CD4-positive, alpha-beta T cell treated with Interleukin-4 for 4 hours (primary cell): ENCODE results near the gene SIRT6.
A peak's percentile ranks its signal among the peaks of the same experiment; 100 is the strongest.
"Not testable (repeated sequence)": the region's sequence is repeated elsewhere in the genome, so short reads cannot be mapped to it uniquely, and the experiment has no call there.

Source experiments
- DNase-seq: peaks from one replicate; pipeline ENCODE4 v3.0.0-alpha.2; 2020

SIRT6 gene

GRCh38 chr19:4182084-4182810, at the start of gene SIRT6, which contains the start of gene ANKRD24:
SIRT6 (minus strand) TSS chr19:4182563; CDS start chr19:4182539, 24 bp downstream.
ANKRD24 (plus strand) TSS chr19:4182689; CDS start chr19:4186426, 3,737 bp downstream.
- DNase-seq, result peak; percentile 96

GRCh38 chr19:4232139-4232538, 49.8 kb upstream of the SIRT6 start:
- not testable (repeated sequence) for DNase-seq

GRCh38 chr19:4231521-4231920, 49.2 kb upstream of the SIRT6 start:
- not testable (repeated sequence) for DNase-seq

GRCh38 chr19:4230237-4230636, 47.9 kb upstream of the SIRT6 start:
- DNase-seq, result not testable (repeated sequence)

- peak; percentile 2 for DNase-seq
These were observed 47.0 kb upstream of the SIRT6 start, which contains the start of gene EBI3 for GRCh38 chr19:4229179-4229931. EBI3 (plus strand) TSS chr19:4229523; CDS start chr19:4229551, 28 bp downstream.

GRCh38 chr19:4228765-4229178, 46.4 kb upstream of the SIRT6 start:
- DNase-seq, result no peak

GRCh38 chr19:4227771-4228170, 45.4 kb upstream of the SIRT6 start:
- DNase-seq, result no peak

- no peak for DNase-seq
These were observed 43.5 kb upstream of the SIRT6 start for GRCh38 chr19:4225885-4226284.

GRCh38 chr19:4224470-4224869, 42.1 kb upstream of the SIRT6 start:
- DNase-seq, result no peak

- no peak for DNase-seq
These were observed 37.8 kb upstream of the SIRT6 start for GRCh38 chr19:4220188-4220587.

GRCh38 chr19:4218523-4218922, 36.2 kb upstream of the SIRT6 start:
- not testable (repeated sequence) for DNase-seq

GRCh38 chr19:4217429-4218264, 35.3 kb upstream of the SIRT6 start:
- DNase-seq, result no peak

GRCh38 chr19:4216846-4217245, 34.5 kb upstream of the SIRT6 start:
- no peak for DNase-seq

GRCh38 chr19:4215807-4216206, 33.4 kb upstream of the SIRT6 start:
- DNase-seq, result no peak

- DNase-seq, result no peak
These were observed 30.8 kb upstream of the SIRT6 start for GRCh38 chr19:4213116-4213515.

GRCh38 chr19:4210166-4210731, 27.9 kb upstream of the SIRT6 start:
- DNase-seq, result no peak

GRCh38 chr19:4208385-4209094, 26.2 kb upstream of the SIRT6 start:
- no peak for DNase-seq

GRCh38 chr19:4206818-4207484, 24.6 kb upstream of the SIRT6 start:
- DNase-seq, result no peak

GRCh38 chr19:4201798-4202197, 19.4 kb upstream of the SIRT6 start:
- DNase-seq, result no peak

GRCh38 chr19:4200940-4201542, 18.7 kb upstream of the SIRT6 start:
- no peak for DNase-seq

GRCh38 chr19:4199699-4200293, 17.4 kb upstream of the SIRT6 start:
- DNase-seq, result no peak
